Keratinocyte (primary cell): Measurements from ENCODE around the gene KRTAP5-8.
"Not testable (repeated sequence)": the region's sequence is repeated elsewhere in the genome, so short reads cannot be mapped to it uniquely, and the experiment has no call there.

Experiments
- CTCF ChIP-seq, 3 experiments: IDR thresholded peaks in 1 of 3; conservative IDR thresholded peaks in 1 of 3; optimal IDR thresholded peaks in 1 of 3; 2 replicates in 2 of 3; 3 replicates in 1 of 3; pipeline versions ENCODE3 to v1.5.1; 2011; ENCODE audit warnings: low read length in 3 of 3, mild to moderate bottlenecking in 3 of 3, moderate library complexity in 2 of 3, control low read depth in 1 of 3, inconsistent platforms in 1 of 3; ENCODE audit not compliant: insufficient read depth in 2 of 3; ENCODE audit errors: extremely low read depth in 1 of 3
- EZH2 ChIP-seq: IDR thresholded peaks from one replicate; pipeline ENCODE4 v1.6.1; 2012; ENCODE audit warnings: inconsistent platforms, mild to moderate bottlenecking, low read length, moderate library complexity

GRCh38 chr11:71534711-71535608 is 2.9 kb upstream of the KRTAP5-8 start:
- not testable (repeated sequence) for TF ChIP-seq CTCF (optimal IDR thresholded peaks at IDR 0.05 in 1 of 3, IDR thresholded peaks at IDR 0.05 in 1 of 3, conservative IDR thresholded peaks at IDR 0.05 in 1 of 3; ENCODE audit: extremely low read depth in 1 of 3, insufficient read depth in 2 of 3, low read length in 3 of 3); EZH2
